Measurements from ENCODE around the gene THOP1. TPM values are rescaled to one million over a fixed set of nuclear protein-coding genes. Genes with fewer than 3 reads are reported as not detected.

Gene THOP1
- total RNA-seq, 1 experiment from 2014 or later = 114 TPM

- no peak overlapping the region for H3K4me3 Mint-ChIP-seq (ENCODE audit: unreplicated experiment)
- H3K27ac Mint-ChIP-seq (ENCODE audit: low read depth, unreplicated experiment) = no peak overlapping the region
- intact Hi-C loops (cut with micrococcal nuclease) = no loop called here
- no peaks in the 10 kb centered on the region for H3K9me3 Mint-ChIP-seq (ENCODE audit: unreplicated experiment)
- no peak for DNase-seq (ENCODE audit: unreplicated experiment)
- peaks cover 31% of the 10 kb centered on the region for H3K36me3 Mint-ChIP-seq (ENCODE audit: insufficient read depth, unreplicated experiment)
- POLR2A ChIA-PET = no interaction called here
- CTCF ChIA-PET = interaction anchor here (2.1 kb wide), 1 partner anchor 11 kb away, joined by 7 read pairs; the partner anchor contains the start of gene ZNF554
- H3K4me1 Mint-ChIP-seq (ENCODE audit: insufficient read depth, unreplicated experiment) = no peaks in the 10 kb centered on the region
- BruUV-seq (replicated peaks) = no TSS peak
- H3K27me3 Mint-ChIP-seq (ENCODE audit: insufficient read depth, unreplicated experiment) = no peaks in the 10 kb centered on the region
- TF ChIP-seq CTCF (IDR thresholded peaks at IDR 0.05; ENCODE audit: unreplicated experiment) = no peak
These were observed 23.0 kb downstream of the THOP1 start for GRCh38 chr19:2808129-2808941.

GRCh38 chr19:2809387-2810140 is 24.3 kb downstream of the THOP1 start:
- POLR2A ChIA-PET = no interaction called here
- CTCF ChIA-PET = interaction anchor here (0.6 kb wide), 1 partner anchor 63 kb away, joined by 3 read pairs; no protein-coding TSS in a partner anchor
- no peaks in the 10 kb centered on the region for H3K9me3 Mint-ChIP-seq (ENCODE audit: unreplicated experiment)
- no peak for TF ChIP-seq CTCF (IDR thresholded peaks at IDR 0.05; ENCODE audit: unreplicated experiment)
- H3K36me3 Mint-ChIP-seq (ENCODE audit: insufficient read depth, unreplicated experiment) = peaks cover 22% of the 10 kb centered on the region
- DNase-seq (ENCODE audit: unreplicated experiment) = no peak
- H3K27me3 Mint-ChIP-seq (ENCODE audit: insufficient read depth, unreplicated experiment) = no peaks in the 10 kb centered on the region
- intact Hi-C loops (cut with micrococcal nuclease) = no loop called here
- H3K4me3 Mint-ChIP-seq (ENCODE audit: unreplicated experiment) = no peak overlapping the region
- no TSS peak for BruUV-seq (replicated peaks)
- H3K4me1 Mint-ChIP-seq (ENCODE audit: insufficient read depth, unreplicated experiment) = no peaks in the 10 kb centered on the region
- H3K27ac Mint-ChIP-seq (ENCODE audit: low read depth, unreplicated experiment) = no peak overlapping the region

GRCh38 chr19:2810141-2811091 is 25.1 kb downstream of the THOP1 start:
- DNase-seq (ENCODE audit: unreplicated experiment) = no peak
- no peaks in the 10 kb centered on the region for H3K4me1 Mint-ChIP-seq (ENCODE audit: insufficient read depth, unreplicated experiment)
- H3K9me3 Mint-ChIP-seq (ENCODE audit: unreplicated experiment) = no peaks in the 10 kb centered on the region
- CTCF ChIA-PET = interaction anchor here (0.6 kb wide), 1 partner anchor 63 kb away, joined by 3 read pairs; no protein-coding TSS in a partner anchor
- no TSS peak for BruUV-seq (replicated peaks)
- TF ChIP-seq CTCF (IDR thresholded peaks at IDR 0.05; ENCODE audit: unreplicated experiment) = no peak
- POLR2A ChIA-PET = interaction anchor here (0.6 kb wide), 1 partner anchor 31 kb away, joined by 3 read pairs; no protein-coding TSS in a partner anchor
- no peaks in the 10 kb centered on the region for H3K27me3 Mint-ChIP-seq (ENCODE audit: insufficient read depth, unreplicated experiment)
- H3K27ac Mint-ChIP-seq (ENCODE audit: low read depth, unreplicated experiment) = no peak overlapping the region
- H3K36me3 Mint-ChIP-seq (ENCODE audit: insufficient read depth, unreplicated experiment) = peaks cover 18% of the 10 kb centered on the region
- H3K4me3 Mint-ChIP-seq (ENCODE audit: unreplicated experiment) = no peak overlapping the region
- intact Hi-C loops (cut with micrococcal nuclease) = no loop called here

All from MCF 10A (cell line).